Endothelial cell of umbilical vein (primary cell): ENCODE measurements around the gene MTO1. TPM values are rescaled to one million over a fixed set of nuclear protein-coding genes. Genes with fewer than 3 reads are reported as not detected.

Experiments
- BruUV-seq: library from RNA; stranded (reverse); fragments of 400-500 nt; replicated peaks from 2 replicates; lab custom pipeline; 2021; lab: Mats Ljungman, UMichigan
- CTCF ChIA-PET: fragments of 300-600, 350-600 bp; sonication (Branson Sonifier 250); formaldehyde crosslinking; loops from one replicate; lab custom pipeline; 2021; ENCODE audit warnings: antibody characterized with exemption, inconsistent platforms; lab: Charles Lee
- POLR2A ChIA-PET: fragments of 300-600, 350-600 bp; sonication (Branson Sonifier 250); formaldehyde crosslinking; loops from one replicate; lab custom pipeline; 2021; ENCODE audit warnings: antibody characterized with exemption, inconsistent platforms; lab: Charles Lee
- DNase-seq: peaks from one replicate; pipeline ENCODE4 v3.0.0-alpha.2; 2011; ENCODE audit warnings: low read depth, low spot score
- FAIRE-seq: peaks from 2 replicates; lab custom pipeline; 2011; peaks lifted over from hg19 to GRCh38; lab: Jason Lieb, UNC
- H2AFZ ChIP-seq: 2 replicates; pipeline ENCODE4 v1.6.0; 2012; ENCODE audit warnings: low read depth, low read length, control low read depth, inconsistent platforms
- H3K27ac ChIP-seq: 2 replicates; pipeline ENCODE4 v1.5.1; 2011; ENCODE audit warnings: low read depth, mild to moderate bottlenecking, control low read depth, low read length, moderate library complexity; ENCODE audit not compliant: insufficient read depth
- H3K27me3 ChIP-seq, 2 experiments: 2 replicates each; pipeline versions ENCODE4 v1.6.0 to v1.6.1; 2011; ENCODE audit warnings: low read length in 2 of 2, mixed read lengths in 1 of 2; ENCODE audit not compliant: control insufficient read depth in 2 of 2, insufficient read depth in 2 of 2
- H3K36me3 ChIP-seq, 2 experiments: 2 replicates in 1 of 2; 3 replicates in 1 of 2; pipeline ENCODE4 v1.5.1; 2011; ENCODE audit warnings: low read length in 2 of 2, mild to moderate bottlenecking in 1 of 2, moderate library complexity in 1 of 2; ENCODE audit not compliant: control insufficient read depth in 2 of 2, insufficient read depth in 2 of 2; ENCODE audit errors: extremely low read depth in 1 of 2
- H3K4me1 ChIP-seq: 3 replicates; pipeline ENCODE4 v1.5.1; 2011; ENCODE audit warnings: mild to moderate bottlenecking, low read length; ENCODE audit not compliant: control insufficient read depth, insufficient read depth; ENCODE audit errors: extremely low read depth
- H3K4me2 ChIP-seq: 2 replicates; pipeline ENCODE4 v1.6.1; 2011; ENCODE audit warnings: low read length, control low read depth, mixed read lengths; ENCODE audit not compliant: insufficient read depth
- H3K4me3 ChIP-seq, 3 experiments: fragments of 200-600 bp in 1 of 3; sonication (generic), shearing (Covaris generic) in 1 of 3; replicated peaks in 1 of 3; 2 replicates each; pipeline ENCODE4 v1.5.1; 2011 to 2016; ENCODE audit warnings: control low read depth in 3 of 3, low read length in 3 of 3, mild to moderate bottlenecking in 2 of 3, inconsistent platforms in 1 of 3, low read depth in 1 of 3, moderate library complexity in 1 of 3; ENCODE audit not compliant: insufficient read depth in 1 of 3
- H3K79me2 ChIP-seq: 2 replicates; pipeline ENCODE4 v1.6.0; 2012; ENCODE audit warnings: low read length, inconsistent platforms; ENCODE audit not compliant: control insufficient read depth, insufficient read depth
- H3K9ac ChIP-seq: replicated peaks from 2 replicates; pipeline ENCODE3; 2011; ENCODE audit warnings: low read length, control low read depth; ENCODE audit not compliant: insufficient read depth; ENCODE audit errors: extremely low read depth
- H3K9me1 ChIP-seq: replicated peaks from 3 replicates; pipeline ENCODE4 v1.6.0; 2011; ENCODE audit warnings: mild to moderate bottlenecking, low read length; ENCODE audit not compliant: control insufficient read depth, insufficient read depth; ENCODE audit errors: extremely low read depth
- H3K9me3 ChIP-seq: replicated peaks from 2 replicates; pipeline ENCODE4 v1.5.1; 2012; ENCODE audit warnings: low read length, inconsistent platforms; ENCODE audit not compliant: control insufficient read depth, insufficient read depth
- H4K20me1 ChIP-seq: replicated peaks from 2 replicates; pipeline ENCODE3; 2011; ENCODE audit warnings: mild to moderate bottlenecking, low read length; ENCODE audit not compliant: control insufficient read depth, insufficient read depth; ENCODE audit errors: extremely low read depth
- CTCF ChIP-seq, 2 donors: IDR thresholded peaks; 1 replicate in 1 of 2; 2 replicates in 1 of 2; pipeline ENCODE4 v1.5.1; 2011; ENCODE audit warnings: low read length in 2 of 2, mild to moderate bottlenecking in 2 of 2, moderate library complexity in 2 of 2, control low read depth in 1 of 2, inconsistent platforms in 1 of 2, low read depth in 1 of 2; ENCODE audit not compliant: insufficient read depth in 1 of 2; ENCODE audit errors: extremely low read depth in 1 of 2
- EZH2 ChIP-seq: IDR thresholded peaks from 2 replicates; pipeline ENCODE4 v1.6.1; 2012; ENCODE audit warnings: borderline replicate concordance, low read depth, mild to moderate bottlenecking, moderate library complexity, low read length, inconsistent platforms; ENCODE audit not compliant: severe bottlenecking
- FOS ChIP-seq: IDR thresholded peaks from 2 replicates; pipeline ENCODE4 v1.6.1; 2011; ENCODE audit warnings: mild to moderate bottlenecking, low read length, moderate library complexity, borderline replicate concordance; ENCODE audit not compliant: insufficient read depth
- GATA2 ChIP-seq: IDR thresholded peaks from 2 replicates; pipeline ENCODE4 v1.7.0; 2011; ENCODE audit warnings: low read depth, mild to moderate bottlenecking, moderate library complexity, mixed read lengths, low read length; ENCODE audit not compliant: insufficient read length, insufficient read depth
- JUN ChIP-seq: IDR thresholded peaks from 2 replicates; pipeline ENCODE4 v1.6.1; 2011; ENCODE audit warnings: borderline replicate concordance, low read depth; ENCODE audit not compliant: insufficient read length, insufficient read depth
- MAX ChIP-seq: IDR thresholded peaks from 2 replicates; pipeline ENCODE4 v1.6.1; 2011; ENCODE audit not compliant: insufficient read depth, insufficient read length
- MYC ChIP-seq: IDR thresholded peaks from one replicate; pipeline ENCODE4 v1.6.1; 2011; ENCODE audit warnings: mild to moderate bottlenecking, low read depth, low read length
- POLR2A ChIP-seq: IDR thresholded peaks from 2 replicates; pipeline ENCODE4 v1.6.1; 2012; ENCODE audit warnings: low read depth, mild to moderate bottlenecking, control low read depth, low read length
- POLR2AphosphoS5 ChIP-seq: IDR thresholded peaks from 2 replicates; pipeline ENCODE4 v1.6.1; 2012; ENCODE audit warnings: low read depth, mild to moderate bottlenecking, control low read depth, low read length, moderate library complexity; ENCODE audit not compliant: insufficient read depth
- dilution Hi-C: fragments of 300-500 bp; cut with MboI; formaldehyde crosslinking; loops from one replicate; pipeline ENCODE4 v1.15.0; 2019; ENCODE audit warnings: low sequenced_read_pairs; ENCODE audit not compliant: extremely low pct_ligation_motif_present
- intact Hi-C: fragments of 100-400 bp; cut with micrococcal nuclease; formaldehyde crosslinking; loops from one replicate; pipeline ENCODE4 v1.10.0; 2022
- polyA plus RNA-seq, 4 experiments: library from polyadenylated mRNA; depleted of rRNA in 3 of 4; stranded (reverse) in 3 of 4; unstranded in 1 of 4; fragments of >200 nt; gene quantifications; 2 replicates each; pipeline versions ENCODE4 v1.2.1 to v1.2.3, GENCODE V29; 2011 to 2012; ENCODE audit warnings: missing spikeins in 1 of 4
- total RNA-seq: library from RNA; stranded (reverse); gene quantifications from 2 replicates; pipeline ENCODE4 v1.2.3, GENCODE V29; 2021

The MTO1 gene
- total and polyA plus RNA-seq, 2 donors (not counting 3 experiments of a cell fraction or from before 2014, with no cell fraction given): 12.6 to 24.8 TPM

- dilution Hi-C loops (no loop called here), intact Hi-C loops (loop anchor here (5.0 kb wide), 1 partner anchor 122 kb away; no protein-coding TSS in a partner anchor)
- FAIRE-seq (no peak), DNase-seq (no peak)
- H3K36me3 ChIP-seq: no peaks in the 10 kb centered on the region
- H3K79me2 ChIP-seq: peaks cover 23% of the 10 kb centered on the region
- CTCF ChIA-PET: no interaction called here
- no peaks in the 10 kb centered on the region for H3K9me1 ChIP-seq
- no peak overlapping the region for H3K4me2 ChIP-seq
- H3K9ac ChIP-seq: no peak overlapping the region
- H3K4me3 ChIP-seq: no peak overlapping the region
- no TSS peak for BruUV-seq
- no peak overlapping the region for H3K27ac ChIP-seq
- no peaks in the 10 kb centered on the region for H3K27me3 ChIP-seq
- POLR2A ChIA-PET: interaction anchor here (1.9 kb wide), 1 partner anchor 9 kb away, joined by 7 read pairs; no protein-coding TSS in a partner anchor
- H3K4me1 ChIP-seq: peaks cover 6% of the 10 kb centered on the region
- no peaks in the 10 kb centered on the region for H3K9me3 ChIP-seq
- no peak overlapping the region for H2AFZ ChIP-seq
- H4K20me1 ChIP-seq: no peaks in the 10 kb centered on the region
- no peak for TF ChIP-seq MYC
- TF ChIP-seq EZH2: no peak
- no peak for TF ChIP-seq JUN
- TF ChIP-seq GATA2: no peak
- TF ChIP-seq POLR2AphosphoS5: no peak
- TF ChIP-seq POLR2A: no peak
- no peak for TF ChIP-seq CTCF (IDR thresholded peaks at IDR 0.05; ENCODE audit: extremely low read depth in 1 of 2, insufficient read depth in 1 of 2, low read depth in 1 of 2, low read length in 2 of 2)
- TF ChIP-seq MAX: no peak
- no peak for TF ChIP-seq FOS
These were observed 1.5 kb upstream of the MTO1 start for GRCh38 chr6:73460056-73460455.
